ENCODE results near the gene BABAM2. TPM values are rescaled to one million over a fixed set of nuclear protein-coding genes. Genes with fewer than 3 reads are reported as not detected.

Gene BABAM2
- total and polyA plus RNA-seq, 2 of the 4 experiments (the other 2 are of a cell fraction): 20.9 to 23.1 TPM

DNA sequence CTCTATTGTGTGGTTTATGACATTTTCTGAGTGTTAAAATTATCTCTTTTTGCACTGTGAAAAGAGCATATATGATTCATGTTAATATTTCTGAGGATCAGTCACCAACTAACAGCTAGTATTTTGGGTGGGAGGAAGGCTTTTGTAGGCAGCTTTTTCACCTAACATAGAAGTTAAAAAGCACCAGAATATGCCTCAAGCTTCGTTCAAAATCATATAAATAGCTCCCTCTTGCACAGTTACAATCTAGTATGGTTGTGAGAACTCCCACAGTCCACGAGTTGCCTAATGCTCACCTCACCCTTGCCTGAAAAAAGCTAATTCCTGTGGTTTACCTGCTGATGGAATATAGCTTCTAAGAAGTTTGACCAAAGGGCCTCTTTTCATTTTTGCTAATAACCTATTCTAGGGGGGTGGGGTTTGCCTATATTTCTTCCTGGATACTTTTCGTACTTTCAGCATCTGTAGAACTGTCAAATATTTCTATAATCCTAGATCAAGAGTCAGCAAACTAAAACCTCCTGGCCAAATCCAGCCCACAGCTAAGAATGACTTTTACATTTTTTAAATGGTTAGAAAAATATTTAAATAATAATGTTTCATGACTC, 335.0 kb downstream of the BABAM2 start:
- no peak overlapping the region for H2AFZ ChIP-seq (replicated peaks; ENCODE audit: low read length, poor library complexity)
- intact Hi-C loops (cut with micrococcal nuclease): loop anchor here (5.0 to 10.0 kb wide), 2 partner anchors 268 to 471 kb away; no protein-coding TSS in a partner anchor
- no CpG with 5 or more reads among the region's 3 CpGs for WGBS, 2 experiments (ENCODE audit: extremely low coverage in 2 of 2, insufficient read length in 1 of 2)
- H2BK5ac ChIP-seq (ENCODE audit: low read depth, low read length, poor library complexity, severe bottlenecking): no peak overlapping the region
- H3K9me1 ChIP-seq (ENCODE audit: insufficient read depth, low read length): peaks cover 11% of the 10 kb centered on the region; the same call in 1 of the 2 replicates
- H3K4me1 ChIP-seq (ENCODE audit: control insufficient read depth, insufficient read depth, low read length): peaks cover 12% of the 10 kb centered on the region
- H3K18ac ChIP-seq (ENCODE audit: low read depth, low read length): peak overlapping the region; percentile 71; the same call in 1 of the 2 replicates
- H4K8ac ChIP-seq (ENCODE audit: low read depth in 2 of 2, low read length in 2 of 2): peak overlapping the region; percentile 24 to 78; a peak in 2 of 4 replicates
- TF ChIP-seq NFE2L2 (IDR thresholded peaks at IDR 0.05; ENCODE audit: low read depth, low read length): no peak
- TF ChIP-seq CHD1 (IDR thresholded peaks at IDR 0.05; ENCODE audit: low read depth, low read length): no peak
- TF ChIP-seq, protein P1, sequence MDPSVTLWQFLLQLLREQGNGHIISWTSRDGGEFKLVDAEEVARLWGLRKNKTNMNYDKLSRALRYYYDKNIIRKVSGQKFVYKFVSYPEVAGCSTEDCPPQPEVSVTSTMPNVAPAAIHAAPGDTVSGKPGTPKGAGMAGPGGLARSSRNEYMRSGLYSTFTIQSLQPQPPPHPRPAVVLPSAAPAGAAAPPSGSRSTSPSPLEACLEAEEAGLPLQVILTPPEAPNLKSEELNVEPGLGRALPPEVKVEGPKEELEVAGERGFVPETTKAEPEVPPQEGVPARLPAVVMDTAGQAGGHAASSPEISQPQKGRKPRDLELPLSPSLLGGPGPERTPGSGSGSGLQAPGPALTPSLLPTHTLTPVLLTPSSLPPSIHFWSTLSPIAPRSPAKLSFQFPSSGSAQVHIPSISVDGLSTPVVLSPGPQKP (IDR thresholded peaks at IDR 0.05; ENCODE audit: borderline replicate concordance, low read depth, low read length): no peak
- TF ChIP-seq BHLHE40 (IDR thresholded peaks at IDR 0.05; ENCODE audit: low read depth, low read length): no peak
- no peak for TF ChIP-seq FOS (IDR thresholded peaks at IDR 0.05; ENCODE audit: low read depth, low read length)
- TF ChIP-seq, protein P2, sequence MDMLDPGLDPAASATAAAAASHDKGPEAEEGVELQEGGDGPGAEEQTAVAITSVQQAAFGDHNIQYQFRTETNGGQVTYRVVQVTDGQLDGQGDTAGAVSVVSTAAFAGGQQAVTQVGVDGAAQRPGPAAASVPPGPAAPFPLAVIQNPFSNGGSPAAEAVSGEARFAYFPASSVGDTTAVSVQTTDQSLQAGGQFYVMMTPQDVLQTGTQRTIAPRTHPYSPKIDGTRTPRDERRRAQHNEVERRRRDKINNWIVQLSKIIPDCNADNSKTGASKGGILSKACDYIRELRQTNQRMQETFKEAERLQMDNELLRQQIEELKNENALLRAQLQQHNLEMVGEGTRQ (IDR thresholded peaks at IDR 0.05; ENCODE audit: low read depth, low read length): no peak
- TF ChIP-seq MXI1 (IDR thresholded peaks at IDR 0.05; ENCODE audit: borderline replicate concordance, low read depth, low read length): no peak
- no peak for TF ChIP-seq MAFK (IDR thresholded peaks at IDR 0.05; ENCODE audit: low read depth, low read length)
- no peak for TF ChIP-seq CEBPB (IDR thresholded peaks at IDR 0.05; ENCODE audit: low read depth, low read length)
- TF ChIP-seq SMC3 (IDR thresholded peaks at IDR 0.05; ENCODE audit: low read depth, low read length): no peak
- no peak for TF ChIP-seq POLR2A (IDR thresholded peaks at IDR 0.05; ENCODE audit: low read depth, low read length)
- no peak for TF ChIP-seq RCOR1 (IDR thresholded peaks at IDR 0.05; ENCODE audit: insufficient replicate concordance, low read length)
- TF ChIP-seq RAD21 (IDR thresholded peaks at IDR 0.05; ENCODE audit: low read length): no peak
- 0 out of 2 replicates have a peak overlapping the region, but pooled peaks have one; percentile 41 for H3K14ac ChIP-seq (replicated peaks; ENCODE audit: low read depth, low read length)
- peaks cover 0 to 6% of the 10 kb centered on the region in 2 experiments; a peak in 1 of 4 replicates for H3K79me1 ChIP-seq (ENCODE audit: low read depth in 1 of 2, low read length in 2 of 2)
- no peak overlapping the region; the same call in 1 of the 2 replicates for H3K23ac ChIP-seq (ENCODE audit: low read depth, low read length)
- peak overlapping the region; percentile 37; the same call in 1 of the 2 replicates for H3K4me2 ChIP-seq (ENCODE audit: low read depth, low read length)
- H4K20me1 ChIP-seq (ENCODE audit: insufficient read depth, low read length): no peaks in the 10 kb centered on the region
- peak overlapping the region; percentile 44 for H2BK120ac ChIP-seq (ENCODE audit: low read depth, low read length)
- ChIA-PET POLR2A (ENCODE audit: unreplicated experiment) (no interaction called here), CTCF (interaction anchor here (0.6 kb wide), 1 partner anchor 171 kb away, joined by 3 read pairs; no protein-coding TSS in a partner anchor)
- H3K27me3 ChIP-seq (ENCODE audit: control insufficient read depth, insufficient read depth, low read length): no peaks in the 10 kb centered on the region
- H3K36me3 ChIP-seq (ENCODE audit: control insufficient read depth, insufficient read depth, low read length): no peaks in the 10 kb centered on the region
- no peaks in the 10 kb centered on the region for H3K9me3 ChIP-seq (ENCODE audit: control insufficient read depth, insufficient read depth, low read length)
- no peak overlapping the region for H3K56ac ChIP-seq (ENCODE audit: extremely low read depth, insufficient read depth, low read length)
- H2BK15ac ChIP-seq (ENCODE audit: low read depth, low read length): 0 out of 3 replicates have a peak overlapping the region, but pooled peaks have one; percentile 16
- peak overlapping the region; percentile 54 for H3K4ac ChIP-seq (ENCODE audit: low read depth, low read length)
- DNase-seq: no peak
- no peak for ATAC-seq (ENCODE audit: low read depth)
- no TSS peak for BruUV-seq (replicated peaks)
- no peak overlapping the region for H4K91ac ChIP-seq (ENCODE audit: insufficient read depth, low read depth, low read length)
- in situ Hi-C loops (cut with MboI; ENCODE audit: low sequenced_read_pairs): no loop called here
- dilution Hi-C loops (cut with HindIII; ENCODE audit: low sequenced_read_pairs, unreplicated experiment): no loop called here
- no peak overlapping the region for H3K4me3 ChIP-seq (ENCODE audit: insufficient read depth, low read depth, low read length)
- peak overlapping the region; percentile 2; the same call in 1 of the 2 replicates for H3K27ac ChIP-seq (ENCODE audit: insufficient read depth, low read length)
- H4K5ac ChIP-seq (ENCODE audit: low read depth, low read length): peak overlapping the region; percentile 34
- no peak overlapping the region for H3K9ac ChIP-seq (ENCODE audit: low read depth, low read length)
- H2BK20ac ChIP-seq (ENCODE audit: low read depth, low read length): no peak overlapping the region
- peak overlapping the region; percentile 79; the same call in 1 of the 2 replicates for H2AK5ac ChIP-seq (ENCODE audit: low read depth, low read length)
- H2AK9ac ChIP-seq (replicated peaks; ENCODE audit: low read depth, low read length, poor library complexity): no peak overlapping the region
